IMR-90 (cell line): ENCODE measurements around the gene RBPJ. TPM values are rescaled to one million over a fixed set of nuclear protein-coding genes. Genes with fewer than 3 reads are reported as not detected.

Experiments
- ATAC-seq: fragments of 200-7000 bp; cut with Tn5 transposase; 2 replicates; pipeline ENCODE4 v1.9.1; 2020; ENCODE audit warnings: low read depth, mild to moderate bottlenecking, moderate library complexity
- BruUV-seq: library from RNA; stranded (reverse); fragments of 400-500 nt; replicated peaks from 2 replicates; lab custom pipeline; 2021; lab: Mats Ljungman, UMichigan
- CTCF ChIA-PET: fragments of 300-600 bp; formaldehyde crosslinking; extraction: SDS; loops from one replicate; lab custom pipeline; 2021; ENCODE audit warnings: antibody characterized with exemption; lab: Yijun Ruan, JAX
- POLR2A ChIA-PET: fragments of 300-600 bp; sonication (Branson Sonifier 250); formaldehyde crosslinking; loops from one replicate; lab custom pipeline; 2022; ENCODE audit warnings: antibody characterized with exemption; ENCODE audit not compliant: unreplicated experiment; lab: Charles Lee
- DNase-seq: peaks from one replicate; pipeline ENCODE4 v3.0.0; 2013
- H2AFZ ChIP-seq: replicated peaks from 2 replicates; pipeline ENCODE3; 2013; ENCODE audit warnings: low read length, mild to moderate bottlenecking; ENCODE audit not compliant: poor library complexity
- H2AK5ac ChIP-seq: 2 replicates; pipeline ENCODE4 v1.6.1; 2013; ENCODE audit warnings: low read depth, low read length, inconsistent platforms
- H2AK9ac ChIP-seq: replicated peaks from 2 replicates; pipeline ENCODE3; 2013; ENCODE audit warnings: mild to moderate bottlenecking, low read depth, low read length, moderate library complexity; ENCODE audit not compliant: poor library complexity
- H2BK120ac ChIP-seq: 2 replicates; pipeline ENCODE4 v1.6.1; 2013; ENCODE audit warnings: low read depth, low read length, inconsistent platforms
- H2BK15ac ChIP-seq: 3 replicates; pipeline ENCODE4 v1.6.1; 2013; ENCODE audit warnings: low read depth, low read length, inconsistent platforms
- H2BK20ac ChIP-seq: 2 replicates; pipeline ENCODE4 v1.6.1; 2013; ENCODE audit warnings: low read depth, mild to moderate bottlenecking, inconsistent platforms, low read length, moderate library complexity
- H2BK5ac ChIP-seq: 2 replicates; pipeline ENCODE4 v1.6.1; 2013; ENCODE audit warnings: mild to moderate bottlenecking, low read depth, low read length, inconsistent platforms; ENCODE audit not compliant: poor library complexity, severe bottlenecking
- H3K14ac ChIP-seq: replicated peaks from 2 replicates; pipeline ENCODE4 v1.6.1; 2013; ENCODE audit warnings: low read depth, low read length, inconsistent platforms
- H3K18ac ChIP-seq: 2 replicates; pipeline ENCODE4 v1.6.1; 2013; ENCODE audit warnings: low read depth, low read length, control low read depth
- H3K23ac ChIP-seq: 2 replicates; pipeline ENCODE4 v1.6.1; 2013; ENCODE audit warnings: low read depth, low read length, inconsistent platforms
- H3K27ac ChIP-seq: 2 replicates; pipeline ENCODE4 v1.5.1; 2013; ENCODE audit warnings: mild to moderate bottlenecking, control low read depth, low read length; ENCODE audit not compliant: insufficient read depth
- H3K27me3 ChIP-seq: 2 replicates; pipeline ENCODE4 v1.6.1; 2013; ENCODE audit warnings: low read length; ENCODE audit not compliant: control insufficient read depth, insufficient read depth
- H3K36me3 ChIP-seq: 2 replicates; pipeline ENCODE4 v1.6.1; 2013; ENCODE audit warnings: low read length, mixed read lengths; ENCODE audit not compliant: control insufficient read depth, insufficient read depth
- H3K4ac ChIP-seq: 2 replicates; pipeline ENCODE4 v1.6.1; 2013; ENCODE audit warnings: low read depth, low read length, inconsistent platforms
- H3K4me1 ChIP-seq: 2 replicates; pipeline ENCODE4 v1.6.1; 2013; ENCODE audit warnings: low read length, mixed read lengths; ENCODE audit not compliant: control insufficient read depth, insufficient read depth
- H3K4me2 ChIP-seq: 2 replicates; pipeline ENCODE4 v1.6.1; 2013; ENCODE audit warnings: low read depth, mild to moderate bottlenecking, control low read depth, low read length, moderate library complexity
- H3K4me3 ChIP-seq: 2 replicates; pipeline ENCODE4 v1.5.1; 2013; ENCODE audit warnings: low read depth, mild to moderate bottlenecking, control low read depth, low read length, moderate library complexity; ENCODE audit not compliant: insufficient read depth
- H3K56ac ChIP-seq: 2 replicates; pipeline ENCODE4 v1.6.1; 2013; ENCODE audit warnings: low read length, inconsistent platforms; ENCODE audit not compliant: insufficient read depth; ENCODE audit errors: extremely low read depth
- H3K79me1 ChIP-seq, 2 experiments: 2 replicates each; pipeline ENCODE4 v1.6.1; 2013; ENCODE audit warnings: low read length in 2 of 2, inconsistent platforms in 1 of 2, low read depth in 1 of 2
- H3K9ac ChIP-seq: 2 replicates; pipeline ENCODE4 v1.6.1; 2013; ENCODE audit warnings: low read depth, low read length, control low read depth
- H3K9me1 ChIP-seq: 2 replicates; pipeline ENCODE4 v1.6.1; 2013; ENCODE audit warnings: low read length, inconsistent platforms; ENCODE audit not compliant: insufficient read depth
- H3K9me3 ChIP-seq: 2 replicates; pipeline ENCODE4 v1.6.1; 2013; ENCODE audit warnings: low read length; ENCODE audit not compliant: control insufficient read depth, insufficient read depth
- H4K20me1 ChIP-seq: 2 replicates; pipeline ENCODE4 v1.6.1; 2013; ENCODE audit warnings: low read length, inconsistent platforms; ENCODE audit not compliant: insufficient read depth
- H4K5ac ChIP-seq: 2 replicates; pipeline ENCODE4 v1.6.1; 2013; ENCODE audit warnings: mild to moderate bottlenecking, low read depth, low read length, control low read depth
- H4K8ac ChIP-seq, 2 experiments: 2 replicates each; pipeline ENCODE4 v1.6.1; 2013; ENCODE audit warnings: low read depth in 2 of 2, low read length in 2 of 2, control low read depth in 1 of 2, inconsistent platforms in 1 of 2
- H4K91ac ChIP-seq: 2 replicates; pipeline ENCODE4 v1.6.1; 2013; ENCODE audit warnings: low read depth, low read length, inconsistent platforms; ENCODE audit not compliant: insufficient read depth
- BHLHE40 ChIP-seq: fragments of 150-350 bp; IDR thresholded peaks from 2 replicates; pipeline ENCODE4 v1.6.1; 2016; ENCODE audit warnings: mild to moderate bottlenecking, low read depth, low read length
- CHD1 ChIP-seq: IDR thresholded peaks from 2 replicates; pipeline ENCODE4 v1.6.1; 2012; ENCODE audit warnings: low read depth, low read length, improper control_type of control experiment
- POLR2A ChIP-seq: IDR thresholded peaks from 2 replicates; pipeline ENCODE4 v1.6.1; 2012; ENCODE audit warnings: mild to moderate bottlenecking, low read depth, low read length
- RCOR1 ChIP-seq: IDR thresholded peaks from 2 replicates; pipeline ENCODE4 v1.6.1; 2012; ENCODE audit warnings: mild to moderate bottlenecking, low read length, improper control_type of control experiment; ENCODE audit not compliant: insufficient replicate concordance
- RFX5 ChIP-seq: IDR thresholded peaks from 2 replicates; pipeline ENCODE4 v1.8.0; 2012; ENCODE audit warnings: low read depth, mild to moderate bottlenecking, low read length, moderate library complexity
- SMC3 ChIP-seq: fragments of 150-350 bp; IDR thresholded peaks from 2 replicates; pipeline ENCODE4 v1.6.1; 2016; ENCODE audit warnings: low read depth, mild to moderate bottlenecking, antibody characterized with exemption, low read length, moderate library complexity
- WGBS, 2 experiments: methylation state at CpG; one replicate each; pipeline versions ENCODE4 v1.1.5 to v1.1.7; 2013; ENCODE audit warnings: missing lambda C conversion rate in 2 of 2; ENCODE audit not compliant: insufficient read length in 1 of 2; ENCODE audit errors: extremely low coverage in 2 of 2; 5-methylcytosine and 5-hydroxymethylcytosine counted together
- dilution Hi-C: fragments of 300-500 bp; cut with HindIII; formaldehyde crosslinking; loops from one replicate; pipeline ENCODE4 v1.14.3; 2018; ENCODE audit warnings: low sequenced_read_pairs; ENCODE audit not compliant: unreplicated experiment
- in situ Hi-C: fragments of 300-500 bp; cut with MboI; formaldehyde crosslinking; loops from 3 replicates; pipeline ENCODE4 v1.14.3; 2019; ENCODE audit warnings: low sequenced_read_pairs, inconsistent platforms, mixed read lengths
- intact Hi-C: fragments of 100-400 bp; cut with micrococcal nuclease; formaldehyde crosslinking; loops from 2 replicates; pipeline ENCODE4 v1.10.0; 2022
- polyA plus RNA-seq, 3 experiments: library from polyadenylated mRNA; depleted of rRNA; stranded (reverse); fragments of >200 nt; gene quantifications; 2 replicates each; pipeline ENCODE4 v1.2.3, GENCODE V29; 2012; ENCODE audit warnings: low replicate concordance in 1 of 3
- total RNA-seq: library from RNA; depleted of rRNA; stranded (reverse); fragments of >200 nt; gene quantifications from 2 replicates; pipeline ENCODE4 v1.2.3, GENCODE V29; 2012
- TF ChIP-seq, protein P1 (sequence below): fragments of 150-350 bp; IDR thresholded peaks from 2 replicates; pipeline ENCODE4 v1.6.1; 2017; ENCODE audit warnings: mild to moderate bottlenecking, antibody characterized with exemption, low read length, low read depth

The RBPJ gene
- total and polyA plus RNA-seq, 2 of the 4 experiments (the other 2 are of a cell fraction), result 50.3 to 148 TPM

DNA sequence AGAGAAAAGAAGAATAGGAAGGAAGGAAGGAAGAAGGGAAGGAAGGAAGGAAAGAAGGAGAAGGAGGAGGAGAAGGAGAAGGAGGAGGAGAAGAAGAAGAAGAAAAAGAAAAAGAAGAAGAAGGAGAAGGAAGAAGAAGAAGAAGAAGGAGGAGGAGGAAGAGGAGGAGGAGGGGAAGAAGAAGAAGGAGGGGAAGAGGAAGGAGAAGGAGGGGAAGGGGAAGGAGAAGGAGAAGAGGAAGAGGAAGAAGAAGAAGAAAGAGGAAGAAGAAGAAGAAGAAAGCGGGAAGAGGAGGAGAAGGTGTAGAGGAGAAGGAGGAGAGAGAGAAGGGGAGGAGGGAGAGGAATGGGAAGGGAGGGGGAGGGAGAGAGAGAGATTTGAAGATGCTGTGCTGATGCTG lies 146.9 kb downstream of the RBPJ start:
- Histone ChIP-seq H2BK20ac (no peak overlapping the region), H2AFZ (no peak overlapping the region), H3K4me3 (no peak overlapping the region), H2AK5ac (no peak overlapping the region), H3K9me3 (peaks cover 8% of the 10 kb centered on the region), H2AK9ac (no peak overlapping the region), H3K79me1 (no peaks in the 10 kb centered on the region), H3K23ac (no peak overlapping the region), H3K9ac (no peak overlapping the region), H3K4me2 (no peak overlapping the region), H2BK5ac (no peak overlapping the region), H3K14ac (no peak overlapping the region), H3K56ac (no peak overlapping the region), H3K4ac (no peak overlapping the region), H3K36me3 (no peaks in the 10 kb centered on the region), H3K18ac (no peak overlapping the region), H3K27me3 (peaks cover 4% of the 10 kb centered on the region; the same call in 1 of the 2 replicates), H2BK15ac (no peak overlapping the region), H3K4me1 (no peaks in the 10 kb centered on the region), H4K5ac (no peak overlapping the region), H3K9me1 (no peaks in the 10 kb centered on the region), H4K20me1 (no peaks in the 10 kb centered on the region), H2BK120ac (no peak overlapping the region), H4K91ac (no peak overlapping the region), H4K8ac (no peak overlapping the region), H3K27ac (no peak overlapping the region)
- ChIA-PET CTCF (no interaction called here), POLR2A (no interaction called here)
- DNase-seq (no peak), ATAC-seq (no peak)
- 86 to 93% methylated on average over 1 of the region's 1 CpG for WGBS, 2 experiments
- TF ChIP-seq POLR2A (no peak), RFX5 (no peak), RCOR1 (no peak), SMC3 (no peak), CHD1 (no peak), BHLHE40 (no peak)
- TF ChIP-seq, protein P1, sequence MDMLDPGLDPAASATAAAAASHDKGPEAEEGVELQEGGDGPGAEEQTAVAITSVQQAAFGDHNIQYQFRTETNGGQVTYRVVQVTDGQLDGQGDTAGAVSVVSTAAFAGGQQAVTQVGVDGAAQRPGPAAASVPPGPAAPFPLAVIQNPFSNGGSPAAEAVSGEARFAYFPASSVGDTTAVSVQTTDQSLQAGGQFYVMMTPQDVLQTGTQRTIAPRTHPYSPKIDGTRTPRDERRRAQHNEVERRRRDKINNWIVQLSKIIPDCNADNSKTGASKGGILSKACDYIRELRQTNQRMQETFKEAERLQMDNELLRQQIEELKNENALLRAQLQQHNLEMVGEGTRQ, result no peak
- dilution Hi-C loops (no loop called here), intact Hi-C loops (no loop called here), in situ Hi-C loops (loop anchor here (25.0 kb wide), 1 partner anchor 545 kb away; no protein-coding TSS in a partner anchor)
- no TSS peak for BruUV-seq
